GM11168 (cell line): ENCODE data around the gene SH3BGRL3.

ENCODE experiments used
- in situ Hi-C: fragments of 300-500 bp; cut with MboI; formaldehyde crosslinking; loops from one replicate; pipeline ENCODE4 v1.12.0; 2022; ENCODE audit warnings: low sequenced_read_pairs; ENCODE audit not compliant: unreplicated experiment

Gene SH3BGRL3

DNA sequence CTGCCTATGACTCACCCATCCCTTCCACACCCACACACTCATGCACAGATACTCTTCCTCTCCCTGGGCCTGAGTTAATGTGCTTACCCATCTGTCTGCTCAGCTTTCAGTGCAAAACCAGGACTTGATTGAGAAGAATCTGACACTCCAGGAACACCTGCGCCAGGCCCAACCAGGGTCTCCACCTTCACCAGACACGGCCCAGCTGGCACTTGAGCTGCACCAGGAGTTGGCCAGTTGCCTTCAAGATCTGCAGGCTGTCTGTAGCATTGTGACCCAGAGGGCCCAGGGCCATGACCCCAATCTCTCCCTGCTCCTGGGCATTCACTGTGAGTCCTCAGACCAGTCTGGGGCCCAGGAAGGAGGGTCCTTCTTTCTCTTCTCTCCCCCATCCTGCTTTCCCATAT, 3.5 kb upstream of the SH3BGRL3 start:
- in situ Hi-C loops: loop anchor here (5.0 kb wide), 1 partner anchor 46 kb away; no protein-coding TSS in a partner anchor

DNA sequence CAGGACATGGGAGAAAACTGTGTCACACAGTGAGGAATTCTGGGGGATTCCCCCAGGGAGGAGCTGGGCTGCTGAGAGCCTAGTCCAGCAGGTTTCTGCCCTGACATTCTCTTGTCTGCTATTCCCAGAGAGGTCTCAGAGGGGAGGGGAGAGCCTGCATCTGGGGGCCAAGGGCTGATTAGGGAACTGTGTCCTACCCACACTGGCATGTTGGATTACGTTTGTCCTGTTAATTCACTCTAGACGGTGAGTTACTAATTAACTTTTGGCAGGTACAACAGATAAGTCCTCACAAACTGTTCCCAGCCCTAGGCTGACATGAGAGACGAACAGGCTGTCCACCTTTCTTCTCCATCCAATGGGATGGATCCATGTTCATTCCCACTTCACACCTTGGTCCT, 2.6 kb upstream of the SH3BGRL3 start:
- in situ Hi-C loops: loop anchor here (5.0 kb wide), 1 partner anchor 45 kb away; no protein-coding TSS in a partner anchor

DNA sequence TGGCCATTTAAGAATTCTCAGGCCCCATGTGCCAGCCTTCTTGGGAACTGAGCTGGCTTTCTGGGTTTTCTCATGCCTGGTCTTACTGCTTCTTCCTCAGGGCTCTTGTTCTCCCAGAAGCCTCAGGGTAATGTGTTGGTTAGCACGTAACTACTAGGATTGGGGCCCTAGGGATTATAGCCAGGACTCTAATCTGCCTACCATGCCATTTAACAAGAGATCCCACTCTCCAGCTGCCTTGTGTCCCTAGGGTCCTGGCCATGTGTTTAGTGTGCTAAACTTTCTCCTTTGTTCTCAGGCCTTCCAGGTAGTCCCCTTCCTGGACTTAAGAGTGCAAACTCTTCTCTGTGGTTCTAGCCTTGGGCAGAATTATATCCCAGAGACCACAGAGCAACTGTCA, 2.2 kb upstream of the SH3BGRL3 start:
- in situ Hi-C loops: loop anchor here (5.0 kb wide), 1 partner anchor 45 kb away; no protein-coding TSS in a partner anchor

DNA sequence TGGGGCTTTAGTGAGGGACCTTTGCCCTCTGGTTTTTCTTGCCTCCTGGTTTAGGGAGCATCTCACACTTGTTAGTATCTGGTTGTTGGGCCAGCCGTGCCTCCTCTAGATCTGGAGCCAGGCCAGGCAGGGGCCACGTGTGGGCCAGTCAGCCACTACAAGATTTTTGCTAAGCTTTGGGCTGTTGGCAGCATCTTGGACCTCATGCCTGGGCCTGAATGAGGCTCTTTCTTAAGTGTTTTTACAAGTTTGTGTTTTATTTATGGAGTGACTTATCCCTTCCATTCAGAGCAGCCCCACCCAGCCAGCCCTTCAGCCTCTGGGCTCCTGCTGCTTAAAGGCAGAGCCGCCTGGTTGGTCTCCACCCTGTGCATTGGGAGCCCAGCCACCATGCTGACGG, 1.6 kb upstream of the SH3BGRL3 start:
- in situ Hi-C loops: loop anchor here (5.0 kb wide), 1 partner anchor 44 kb away; no protein-coding TSS in a partner anchor

DNA sequence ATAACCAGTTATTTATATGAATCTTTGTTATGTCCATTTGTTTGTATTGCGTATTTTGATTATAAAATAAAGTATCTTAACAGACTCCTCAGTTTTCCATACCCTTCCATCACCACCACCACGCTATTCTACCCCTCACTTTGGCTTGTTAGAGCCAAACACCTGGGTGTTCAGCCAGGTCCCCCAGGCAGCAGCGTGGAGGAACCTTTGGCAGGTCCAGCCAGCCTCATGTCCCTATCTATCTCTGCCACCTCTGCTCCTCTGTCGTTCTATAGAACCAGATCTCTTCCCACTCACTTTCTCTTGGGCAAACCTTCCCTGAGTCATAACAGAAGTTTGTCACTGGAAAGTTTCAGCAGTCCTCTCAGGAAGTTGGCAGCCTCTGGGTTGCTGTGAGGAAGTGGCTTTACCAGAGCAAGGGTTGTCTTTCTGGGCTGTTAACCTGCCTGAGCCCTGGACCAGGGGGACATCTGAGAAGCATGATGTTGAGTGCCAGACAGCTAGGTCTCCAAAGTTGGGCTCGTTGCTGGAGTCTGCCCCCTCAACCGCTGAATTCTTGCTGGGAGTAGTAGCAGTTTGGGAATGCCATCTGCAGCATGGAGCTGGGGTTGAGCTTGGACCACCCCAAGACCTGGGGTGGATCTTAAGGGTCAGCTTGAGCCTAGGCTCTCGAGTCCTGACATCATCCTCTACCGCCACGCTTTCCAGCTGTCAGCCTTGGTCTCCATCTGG, 996 bp upstream of the SH3BGRL3 start:
- in situ Hi-C loops: loop anchor here (5.0 kb wide), 1 partner anchor 43 kb away; no protein-coding TSS in a partner anchor

DNA sequence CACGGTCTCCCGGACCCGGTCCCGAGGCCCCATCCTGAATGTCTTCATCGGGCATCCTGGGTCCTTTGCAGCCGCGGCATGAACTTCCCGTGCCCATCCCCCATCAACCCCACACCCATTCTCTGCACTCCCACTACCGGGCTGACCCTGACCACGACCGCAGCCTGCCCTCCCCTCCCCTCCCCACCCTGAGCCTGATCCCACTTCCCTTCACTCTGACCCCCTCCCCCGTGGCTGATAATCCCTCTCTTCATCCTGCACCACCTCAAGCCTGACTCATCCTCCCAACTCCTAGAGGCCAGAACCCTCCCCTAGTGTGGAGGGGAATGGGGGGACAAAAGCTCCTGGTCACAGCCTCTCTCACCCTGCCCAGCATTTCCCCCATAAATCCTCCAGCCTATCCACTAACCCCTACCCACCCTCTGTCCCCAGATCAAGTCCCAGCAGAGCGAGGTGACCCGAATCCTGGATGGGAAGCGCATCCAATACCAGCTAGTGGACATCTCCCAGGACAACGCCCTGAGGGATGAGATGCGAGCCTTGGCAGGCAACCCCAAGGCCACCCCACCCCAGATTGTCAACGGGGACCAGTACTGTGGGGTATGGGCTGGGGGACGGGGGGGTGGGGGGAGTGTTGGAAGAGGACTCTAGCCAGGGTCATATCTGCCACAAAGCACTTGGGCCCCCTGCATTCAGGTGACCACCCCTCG, 602 bp downstream of the SH3BGRL3 start:
- in situ Hi-C loops: no loop called here

DNA sequence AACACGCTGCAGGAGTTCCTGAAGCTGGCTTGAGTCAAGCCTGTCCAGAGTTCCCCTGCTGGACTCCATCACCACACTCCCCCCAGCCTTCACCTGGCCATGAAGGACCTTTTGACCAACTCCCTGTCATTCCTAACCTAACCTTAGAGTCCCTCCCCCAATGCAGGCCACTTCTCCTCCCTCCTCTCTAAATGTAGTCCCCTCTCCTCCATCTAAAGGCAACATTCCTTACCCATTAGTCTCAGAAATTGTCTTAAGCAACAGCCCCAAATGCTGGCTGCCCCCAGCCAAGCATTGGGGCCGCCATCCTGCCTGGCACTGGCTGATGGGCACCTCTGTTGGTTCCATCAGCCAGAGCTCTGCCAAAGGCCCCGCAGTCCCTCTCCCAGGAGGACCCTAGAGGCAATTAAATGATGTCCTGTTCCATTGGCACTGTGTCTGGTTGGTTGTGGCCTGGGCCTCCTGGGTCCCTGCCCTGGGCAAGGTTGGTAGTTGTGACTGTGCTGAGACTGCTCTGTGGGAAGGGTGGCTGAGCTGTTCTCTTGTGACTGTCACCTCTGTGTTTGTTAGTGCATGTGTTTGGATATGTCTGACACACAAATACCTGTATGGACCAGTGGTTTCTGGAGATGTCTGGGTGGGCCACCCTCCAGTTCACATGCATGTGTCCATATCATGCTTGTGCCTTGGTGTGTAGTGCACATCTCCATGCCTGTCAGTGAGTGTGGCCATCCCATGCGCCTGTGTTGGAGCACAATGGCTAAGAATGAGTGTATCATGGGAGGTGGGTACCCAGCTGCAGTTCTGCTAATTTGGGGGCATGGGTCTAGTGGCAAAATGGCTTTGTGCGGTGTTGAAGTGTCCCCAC, 1.4 kb downstream of the SH3BGRL3 start:
- in situ Hi-C loops: no loop called here

DNA sequence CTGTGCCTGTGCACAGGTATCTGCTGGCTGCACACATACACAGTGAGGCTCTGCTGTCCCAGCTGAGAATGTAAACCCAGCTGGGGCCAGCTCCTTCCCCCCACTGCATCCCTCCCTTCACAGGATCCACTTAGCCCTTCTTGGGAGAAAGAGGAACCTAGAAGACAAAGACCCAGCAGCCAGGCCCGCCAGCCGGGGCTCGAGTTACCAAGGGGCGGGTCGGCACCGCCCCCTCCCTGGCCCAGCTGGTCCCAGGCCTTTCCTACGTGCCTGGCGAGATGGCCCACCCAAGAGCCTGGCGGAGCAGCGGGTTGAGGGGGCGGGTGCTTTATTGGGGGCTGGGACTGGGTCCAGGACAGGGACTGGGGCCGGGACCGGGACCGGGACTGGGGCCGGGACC, 2.1 kb downstream of the SH3BGRL3 start:
- in situ Hi-C loops: no loop called here

DNA sequence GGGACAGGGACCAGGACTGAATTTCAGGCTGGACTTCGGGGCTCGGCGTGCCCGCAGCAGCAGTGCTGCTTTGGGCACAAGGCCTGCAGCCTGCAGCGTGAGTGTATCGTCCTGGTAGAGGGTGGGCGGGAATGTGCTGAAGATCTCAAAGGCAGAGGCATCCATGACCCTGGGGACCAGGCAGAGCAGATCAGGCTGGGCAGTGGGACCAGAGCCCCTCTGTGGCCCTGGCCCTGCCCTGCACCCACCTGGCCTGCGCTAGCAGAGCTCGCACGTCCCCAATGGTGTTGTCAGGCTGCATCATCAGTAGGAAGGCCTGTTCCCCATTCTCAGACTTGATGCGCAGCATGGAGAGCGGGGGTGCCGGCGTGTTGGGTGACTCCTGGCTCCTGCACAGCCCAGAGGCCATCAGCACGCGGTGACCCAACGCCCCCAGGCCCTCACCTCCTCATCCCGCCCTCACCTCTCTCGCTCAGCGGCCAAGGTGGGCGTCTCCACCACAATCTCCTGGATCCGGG, 2.6 kb downstream of the SH3BGRL3 start:
- in situ Hi-C loops: no loop called here

DNA sequence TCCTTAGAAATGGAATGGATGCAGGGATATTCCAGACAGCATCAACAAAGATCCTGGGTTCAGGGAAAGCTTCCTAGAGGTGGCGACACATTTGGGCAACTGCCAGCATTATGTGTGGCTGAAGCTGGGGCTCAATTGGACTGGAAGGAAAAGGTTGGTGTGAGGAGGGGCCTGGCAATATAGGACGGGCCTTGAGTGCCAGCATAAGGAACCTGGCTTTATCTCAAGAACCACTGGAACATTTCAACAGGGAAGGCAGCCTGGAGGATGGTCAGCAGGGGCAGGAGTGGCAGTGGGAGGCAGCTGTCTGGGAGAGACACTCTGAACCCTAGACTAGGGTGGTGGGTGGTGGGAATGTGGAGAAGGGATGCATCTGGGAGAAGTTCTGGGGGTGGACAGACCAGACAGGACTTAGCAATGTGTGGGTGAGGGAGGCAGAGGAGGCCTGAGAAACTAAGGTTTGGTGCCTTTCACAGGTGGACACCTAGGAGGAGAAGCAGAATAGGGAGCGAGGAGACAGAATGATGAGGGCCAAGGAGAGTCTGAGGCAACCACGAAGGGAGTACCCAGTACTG, 3.5 kb downstream of the SH3BGRL3 start:
- in situ Hi-C loops: no loop called here

DNA sequence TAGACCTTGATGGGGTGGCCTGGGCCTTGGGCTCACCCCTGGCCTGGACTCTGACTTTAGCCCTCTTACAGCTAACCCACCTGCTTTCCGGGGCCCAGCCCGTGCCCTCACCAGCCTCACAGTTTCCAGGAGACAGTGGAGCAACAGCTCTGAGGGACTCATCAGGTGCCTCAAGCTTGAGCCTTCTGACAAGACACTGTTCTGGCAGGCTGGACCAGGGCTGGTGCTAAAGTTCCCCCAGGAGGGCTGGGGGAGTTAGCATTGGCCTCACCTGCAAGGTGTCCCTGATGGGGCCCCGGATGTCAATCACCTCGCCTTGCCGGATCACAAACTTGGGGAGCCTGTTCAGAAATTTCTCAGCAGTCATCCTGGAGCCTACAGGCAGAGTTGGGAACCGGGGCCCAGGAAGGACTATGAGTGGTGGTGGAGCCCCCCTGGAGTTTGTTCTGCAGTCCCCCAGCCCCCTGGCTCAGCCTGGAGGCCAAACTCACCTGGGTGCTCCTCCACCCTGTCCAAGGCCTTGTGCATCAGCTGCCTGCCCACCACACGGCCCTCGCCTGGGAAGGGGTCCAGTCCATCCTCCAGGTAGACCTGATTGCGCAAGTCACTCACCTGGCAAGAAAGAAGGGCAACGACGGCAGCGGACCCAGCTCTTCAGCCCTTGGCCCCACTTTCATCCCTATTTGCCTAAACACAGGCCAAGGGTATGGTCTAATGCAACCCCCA, 4.1 kb downstream of the SH3BGRL3 start:
- in situ Hi-C loops: no loop called here

DNA sequence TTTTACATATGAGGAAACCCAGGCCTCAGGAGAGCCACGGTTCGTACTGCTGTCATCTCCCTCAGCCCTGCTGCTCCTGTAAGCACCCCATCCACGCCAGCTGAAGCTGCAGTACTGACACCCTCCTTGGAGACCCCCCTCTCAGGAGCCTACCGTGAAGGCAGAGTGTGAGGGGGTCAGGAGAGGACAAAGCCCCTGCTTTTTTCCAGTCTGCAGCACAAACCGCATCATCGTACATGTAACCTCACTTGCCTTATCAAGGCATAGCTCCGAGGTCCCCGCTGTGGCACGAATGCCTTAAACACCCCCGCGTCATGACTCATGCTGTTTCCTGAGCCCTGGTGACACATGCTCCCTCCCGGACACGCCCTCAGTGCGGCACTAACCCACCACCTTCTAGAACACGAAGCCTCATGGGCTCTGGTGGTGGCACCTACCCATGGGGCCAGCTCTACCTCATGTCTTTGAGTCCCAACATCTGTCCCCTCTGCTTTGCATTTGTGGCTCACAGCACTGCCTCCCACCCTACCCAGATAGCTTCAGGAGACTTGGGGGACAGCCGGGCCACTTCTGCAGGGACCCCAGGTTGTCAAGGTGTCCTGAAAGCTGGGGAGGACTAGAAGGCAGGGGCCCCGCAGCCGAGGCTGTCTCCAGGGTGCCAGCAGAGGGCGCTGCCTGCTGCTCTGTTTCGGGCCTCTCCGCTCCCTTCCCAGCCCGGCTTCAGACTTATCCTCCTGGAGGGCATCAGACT, 4.9 kb downstream of the SH3BGRL3 start:
- in situ Hi-C loops: no loop called here

DNA sequence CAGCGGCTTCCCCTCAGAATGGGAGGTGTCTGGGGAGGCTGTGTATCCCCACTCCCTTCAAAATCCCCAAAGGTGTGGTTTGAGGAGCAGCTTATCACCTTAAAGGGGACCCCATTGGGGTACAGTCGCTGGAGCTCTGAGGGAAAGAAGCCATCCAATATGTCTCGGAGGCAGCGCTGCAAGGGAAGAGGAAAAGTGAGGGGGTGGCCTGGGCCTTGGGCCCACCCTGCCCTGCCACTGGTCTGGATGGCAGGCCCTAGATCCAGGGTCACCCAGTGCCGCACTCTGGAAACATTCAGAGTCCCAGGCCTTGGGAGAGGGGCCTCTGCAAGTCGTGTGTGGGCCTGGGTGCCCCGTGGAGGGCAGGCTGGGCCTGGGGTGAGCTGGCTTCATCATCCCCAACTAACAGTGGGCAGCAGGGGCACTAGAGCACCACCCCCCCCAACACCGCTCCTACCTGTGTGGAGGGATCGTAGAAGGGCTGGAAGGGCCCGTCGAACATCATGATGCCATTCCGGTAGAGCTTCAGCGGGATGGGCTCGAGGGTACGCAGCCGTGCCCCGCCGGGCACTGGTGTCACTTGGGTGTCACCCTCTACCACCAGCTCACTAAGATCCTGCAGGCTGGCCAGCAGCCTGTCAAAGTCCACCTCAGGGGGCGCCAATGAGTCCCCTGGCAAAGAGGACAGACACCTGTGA, 5.6 kb downstream of the SH3BGRL3 start:
- in situ Hi-C loops: no loop called here

DNA sequence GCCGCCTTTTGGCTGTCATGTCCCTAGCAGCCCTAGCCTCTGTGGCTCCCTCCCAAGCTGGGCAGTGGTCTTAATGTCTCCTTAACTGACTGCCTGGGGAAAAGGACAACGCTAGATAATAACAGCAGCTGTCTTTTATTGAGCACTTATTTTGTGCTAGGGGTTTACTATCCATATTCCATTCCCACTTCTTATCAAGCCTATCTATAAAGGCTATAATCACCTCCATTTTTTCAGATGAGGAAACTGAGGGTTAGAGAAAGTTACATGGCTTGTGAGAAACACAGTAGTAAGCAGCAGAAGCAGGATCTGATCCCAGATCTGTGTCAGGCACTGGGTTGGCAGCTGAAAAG, 6.2 kb downstream of the SH3BGRL3 start:
- in situ Hi-C loops: no loop called here

DNA sequence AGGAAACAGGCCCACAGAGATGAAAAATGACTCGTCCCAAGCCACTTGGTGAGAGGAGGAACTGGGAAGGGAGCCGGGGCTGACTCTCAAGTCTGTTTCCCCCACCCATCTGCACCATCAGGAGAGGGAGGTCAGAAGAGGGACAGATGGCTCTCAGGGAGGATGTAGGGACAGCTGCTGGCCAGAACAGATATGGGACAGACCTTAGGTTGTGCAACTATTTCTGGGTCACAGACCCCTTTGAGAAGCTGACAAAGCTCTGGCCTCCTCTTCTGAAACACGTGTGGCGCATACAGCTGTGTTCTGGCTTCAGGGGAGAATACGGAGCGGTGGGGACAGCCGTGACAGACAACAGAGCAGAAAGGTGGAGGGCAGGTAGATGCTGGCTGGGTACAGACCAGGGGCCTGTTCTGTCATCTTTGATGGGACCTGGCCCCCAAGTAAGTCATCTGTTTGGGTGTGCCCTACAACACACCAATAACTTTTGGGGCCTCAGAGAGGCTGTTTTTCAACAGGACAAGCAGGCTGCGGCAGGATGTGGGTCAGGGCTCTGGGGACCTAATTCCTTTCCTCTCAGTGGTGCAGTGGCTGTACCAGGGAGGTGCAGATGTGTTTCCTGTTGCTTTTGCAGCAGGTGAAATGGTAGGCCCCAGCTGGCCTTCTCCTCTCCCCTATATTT, 7.3 kb downstream of the SH3BGRL3 start:
- in situ Hi-C loops: no loop called here

DNA sequence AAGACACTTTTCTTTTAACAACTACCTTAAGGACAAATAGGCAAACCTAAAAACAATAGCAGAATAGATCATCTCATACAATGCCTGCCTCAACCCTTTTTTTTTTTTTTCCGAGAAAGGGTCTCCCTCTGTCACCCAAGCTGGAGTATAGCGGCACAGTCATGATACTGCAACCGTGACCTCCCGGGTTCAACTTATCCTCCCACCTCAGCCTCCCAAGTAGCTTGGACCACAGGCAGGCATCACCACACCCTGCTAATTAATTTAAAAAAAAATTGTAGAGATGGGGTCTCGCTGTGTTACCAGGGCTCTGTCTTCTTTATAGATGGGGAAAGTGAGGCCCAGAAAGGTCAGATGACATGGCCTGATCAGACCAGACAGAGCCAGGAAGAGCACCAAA, 7.9 kb downstream of the SH3BGRL3 start:
- in situ Hi-C loops: no loop called here

DNA sequence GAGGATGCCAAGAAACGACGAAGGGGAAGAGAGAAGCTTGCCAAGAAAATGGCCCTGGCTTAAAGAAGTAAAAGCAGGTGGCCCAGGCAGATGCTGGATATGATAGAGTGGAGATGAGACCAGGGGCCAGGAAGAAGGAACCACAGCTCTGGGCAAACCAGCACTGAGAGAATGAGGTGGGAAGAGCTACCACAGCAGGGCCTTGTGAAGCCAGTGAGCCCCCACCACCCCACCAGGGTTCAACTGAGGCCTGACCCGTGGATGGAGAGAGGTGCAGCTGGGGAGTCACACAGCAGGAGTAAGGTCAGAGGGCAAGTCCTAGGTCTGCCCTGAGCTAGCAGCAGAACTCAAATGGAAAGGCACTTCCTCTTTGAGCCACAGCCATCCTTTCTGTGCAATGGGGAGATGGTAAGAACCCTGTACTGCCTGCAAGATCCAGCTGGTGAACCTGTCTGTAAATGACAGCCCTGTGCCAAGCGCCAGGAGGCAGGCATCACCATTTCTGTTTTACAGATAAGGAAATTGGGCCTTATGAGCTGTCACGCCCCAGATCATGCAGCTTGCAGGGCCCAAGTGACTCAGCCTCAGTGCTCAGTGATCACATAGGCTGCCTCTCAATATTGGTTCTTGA, 8.5 kb downstream of the SH3BGRL3 start:
- in situ Hi-C loops: no loop called here
